Measurements from ENCODE around the gene PLD4. TPM values are rescaled to one million over a fixed set of nuclear protein-coding genes. Genes with fewer than 3 reads are reported as not detected.
"Not testable (repeated sequence)": the region's sequence is repeated elsewhere in the genome, so short reads cannot be mapped to it uniquely, and the experiment has no call there.

The PLD4 gene
- total RNA-seq, 1 donor from 2014 or later: not detected

DNA sequence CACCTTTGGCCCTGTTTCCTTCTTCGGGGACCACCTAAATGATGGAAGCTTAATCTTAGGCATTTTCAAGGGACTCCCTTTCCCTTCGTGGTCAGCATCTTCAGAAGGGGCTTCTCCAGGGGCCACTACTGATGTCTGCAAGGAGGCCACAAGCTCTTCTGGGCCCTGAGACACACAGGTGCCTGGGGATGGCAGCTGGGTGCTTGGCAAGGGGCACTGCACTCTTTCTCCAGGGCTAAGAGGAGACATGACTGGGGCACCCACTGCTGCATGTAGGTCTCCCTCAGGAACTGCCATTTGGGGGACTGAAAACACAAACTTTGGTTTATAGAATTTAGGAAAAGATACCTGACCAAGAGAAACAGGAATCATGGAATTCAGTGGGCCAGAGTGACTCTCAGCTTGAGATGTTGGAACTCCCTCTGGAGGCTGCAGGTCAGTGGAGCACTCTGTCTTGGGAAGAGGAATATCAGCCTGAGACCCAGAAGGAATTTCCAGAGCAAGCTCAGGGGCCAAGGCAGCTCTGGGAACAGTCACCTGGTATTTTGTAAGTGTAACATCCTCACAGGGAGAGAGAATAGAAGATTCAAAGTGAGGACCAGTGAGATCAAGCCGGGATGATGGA is 16.0 kb downstream of the PLD4 start:
- intact Hi-C loops (cut with DNase I): no loop called here
- no peak for DNase-seq (ENCODE audit: extremely low spot score in 2 of 2)
- Histone ChIP-seq H3K4me3 (no peak overlapping the region), H3K9me3 (no peaks in the 10 kb centered on the region), H3K27me3 (no peaks in the 10 kb centered on the region), H3K4me1 (no peaks in the 10 kb centered on the region), H3K36me3 (peaks cover 0 to 57% of the 10 kb centered on the region in 2 donors), H3K27ac (no peak overlapping the region)
- TF ChIP-seq POLR2A (IDR thresholded peaks at IDR 0.05): no peak
- TF ChIP-seq, protein P1, sequence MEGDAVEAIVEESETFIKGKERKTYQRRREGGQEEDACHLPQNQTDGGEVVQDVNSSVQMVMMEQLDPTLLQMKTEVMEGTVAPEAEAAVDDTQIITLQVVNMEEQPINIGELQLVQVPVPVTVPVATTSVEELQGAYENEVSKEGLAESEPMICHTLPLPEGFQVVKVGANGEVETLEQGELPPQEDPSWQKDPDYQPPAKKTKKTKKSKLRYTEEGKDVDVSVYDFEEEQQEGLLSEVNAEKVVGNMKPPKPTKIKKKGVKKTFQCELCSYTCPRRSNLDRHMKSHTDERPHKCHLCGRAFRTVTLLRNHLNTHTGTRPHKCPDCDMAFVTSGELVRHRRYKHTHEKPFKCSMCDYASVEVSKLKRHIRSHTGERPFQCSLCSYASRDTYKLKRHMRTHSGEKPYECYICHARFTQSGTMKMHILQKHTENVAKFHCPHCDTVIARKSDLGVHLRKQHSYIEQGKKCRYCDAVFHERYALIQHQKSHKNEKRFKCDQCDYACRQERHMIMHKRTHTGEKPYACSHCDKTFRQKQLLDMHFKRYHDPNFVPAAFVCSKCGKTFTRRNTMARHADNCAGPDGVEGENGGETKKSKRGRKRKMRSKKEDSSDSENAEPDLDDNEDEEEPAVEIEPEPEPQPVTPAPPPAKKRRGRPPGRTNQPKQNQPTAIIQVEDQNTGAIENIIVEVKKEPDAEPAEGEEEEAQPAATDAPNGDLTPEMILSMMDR (IDR thresholded peaks at IDR 0.05): no peak
- no peak for TF ChIP-seq POLR2AphosphoS5 (IDR thresholded peaks at IDR 0.05; ENCODE audit: insufficient read depth in 1 of 2, low read depth in 1 of 2)

DNA sequence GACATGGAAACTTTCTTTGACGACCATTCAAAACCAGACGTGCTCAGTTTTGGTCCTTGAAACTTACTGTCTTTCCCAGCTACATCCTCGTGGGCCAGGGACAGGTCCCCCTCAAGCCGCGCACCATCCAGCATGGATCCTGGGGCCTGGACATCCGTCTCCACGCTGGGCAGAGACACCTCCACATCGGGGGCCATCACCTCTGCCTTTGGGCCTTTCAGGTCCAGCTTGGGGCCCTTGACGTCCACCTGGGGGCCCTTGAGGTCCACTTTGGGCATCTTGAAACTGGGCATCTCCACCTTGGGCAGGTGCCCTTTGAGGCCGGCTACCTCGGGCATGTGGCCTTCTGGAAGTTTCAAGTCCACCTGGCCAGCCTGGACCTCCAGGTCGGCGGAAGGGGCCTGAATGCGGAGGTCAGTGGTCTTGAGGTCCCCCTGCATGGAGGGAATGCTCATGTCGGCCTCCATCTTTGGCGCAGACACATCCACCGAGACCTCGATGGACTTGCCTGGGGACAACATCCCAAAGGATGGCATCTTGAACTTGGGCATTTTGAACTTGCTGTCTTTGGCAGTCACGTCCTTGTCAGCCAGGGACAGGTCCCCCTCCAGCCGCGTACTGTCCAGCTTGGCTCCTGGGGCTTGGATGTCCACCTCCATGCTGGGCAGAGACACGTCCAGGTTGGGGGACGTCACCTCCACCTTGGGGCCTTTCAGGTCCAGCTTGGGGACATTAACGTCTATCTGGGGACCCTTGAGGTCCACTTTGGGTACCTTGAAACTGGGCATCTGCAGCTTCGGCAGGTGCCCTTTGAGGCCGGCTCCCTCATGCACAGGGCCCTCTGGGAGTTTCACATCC is 17.1 kb downstream of the PLD4 start:
- TF ChIP-seq POLR2A (IDR thresholded peaks at IDR 0.05): no peak
- TF ChIP-seq, protein P1 (IDR thresholded peaks at IDR 0.05): no peak
- TF ChIP-seq POLR2AphosphoS5 (IDR thresholded peaks at IDR 0.05; ENCODE audit: insufficient read depth in 1 of 2, low read depth in 1 of 2): no peak
- no peak overlapping the region for H3K4me3 ChIP-seq
- no peak for DNase-seq (ENCODE audit: extremely low spot score in 2 of 2)
- intact Hi-C loops (cut with DNase I): no loop called here
- no peaks in the 10 kb centered on the region for H3K9me3 ChIP-seq
- H3K4me1 ChIP-seq: no peaks in the 10 kb centered on the region
- no peaks in the 10 kb centered on the region for H3K27me3 ChIP-seq
- no peak overlapping the region for H3K27ac ChIP-seq
- peaks cover 0 to 62% of the 10 kb centered on the region in 2 donors for H3K36me3 ChIP-seq

DNA sequence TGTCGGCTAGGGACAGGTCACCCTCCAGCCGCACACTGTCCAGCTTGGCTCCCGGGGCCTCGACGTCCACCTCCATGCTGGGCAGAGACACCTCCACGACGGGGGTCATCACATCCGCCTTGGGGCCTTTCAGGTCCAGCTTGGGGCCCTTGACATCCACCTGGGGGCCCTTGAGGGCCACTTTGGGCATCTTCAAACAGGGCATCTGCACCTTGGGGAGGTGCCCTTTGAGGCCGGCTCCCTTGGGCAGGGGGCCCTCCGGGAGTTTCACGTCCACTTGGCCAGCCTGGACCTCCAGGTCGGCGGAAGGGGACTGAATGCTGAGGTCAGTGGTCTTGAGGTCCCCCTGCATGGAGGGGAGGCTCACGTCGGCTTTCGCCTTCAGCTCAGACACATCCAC is 17.9 kb downstream of the PLD4 start:
- H3K9me3 ChIP-seq: no peaks in the 10 kb centered on the region
- peaks cover 0 to 69% of the 10 kb centered on the region in 2 donors for H3K36me3 ChIP-seq
- no peak overlapping the region for H3K27ac ChIP-seq
- TF ChIP-seq, protein P1 (IDR thresholded peaks at IDR 0.05): no peak
- no peak for TF ChIP-seq POLR2AphosphoS5 (IDR thresholded peaks at IDR 0.05; ENCODE audit: insufficient read depth in 1 of 2, low read depth in 1 of 2)
- no peak for TF ChIP-seq POLR2A (IDR thresholded peaks at IDR 0.05)
- DNase-seq (ENCODE audit: extremely low spot score in 2 of 2): no peak
- H3K4me3 ChIP-seq: no peak overlapping the region
- H3K4me1 ChIP-seq: no peaks in the 10 kb centered on the region
- intact Hi-C loops (cut with DNase I): no loop called here
- H3K27me3 ChIP-seq: no peaks in the 10 kb centered on the region

DNA sequence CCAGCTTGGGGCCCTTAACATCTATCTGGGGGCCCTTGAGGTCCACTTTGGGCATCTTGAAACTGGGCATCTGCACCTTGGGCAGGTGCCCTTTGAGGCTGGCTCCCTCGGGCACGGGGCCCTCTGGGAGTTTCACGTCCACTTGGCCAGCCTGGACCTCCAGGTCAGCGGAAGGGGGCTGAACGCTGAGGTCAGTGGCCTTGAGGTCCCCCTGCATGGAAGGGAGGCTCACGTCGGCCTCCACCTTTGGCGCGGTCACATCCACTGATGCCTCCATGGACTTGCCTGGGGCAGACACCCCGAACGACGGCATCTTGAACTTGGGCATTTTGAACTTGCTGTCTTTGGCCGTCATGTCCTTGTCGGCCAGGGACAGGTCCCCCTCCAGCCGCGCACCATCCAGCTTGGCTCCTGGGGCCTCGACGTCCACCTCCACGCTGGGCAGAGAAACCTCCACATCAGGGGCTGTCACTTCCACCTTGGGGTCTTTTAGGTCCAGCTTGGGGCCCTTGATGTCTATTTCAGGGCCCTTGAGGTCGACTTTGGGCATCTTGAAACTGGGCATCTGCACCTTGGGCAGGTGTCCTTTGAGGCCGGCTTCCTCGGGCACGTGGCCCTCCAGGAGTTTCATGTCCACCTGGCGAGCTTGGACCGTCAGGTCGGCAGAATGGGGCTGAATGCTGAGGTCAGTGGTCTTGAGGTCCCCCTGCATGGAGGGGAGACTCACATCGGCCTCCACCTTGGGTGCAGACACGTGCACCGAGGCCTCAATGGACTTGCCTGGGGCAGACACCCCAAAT is 18.7 kb downstream of the PLD4 start:
- H3K36me3 ChIP-seq: peaks cover 0 to 72% of the 10 kb centered on the region in 2 donors
- DNase-seq (ENCODE audit: extremely low spot score in 2 of 2); H3K4me1 ChIP-seq; H3K27me3 ChIP-seq; H3K27ac ChIP-seq; intact Hi-C loops (cut with DNase I); H3K4me3 ChIP-seq; H3K9me3 ChIP-seq: not testable (repeated sequence)

DNA sequence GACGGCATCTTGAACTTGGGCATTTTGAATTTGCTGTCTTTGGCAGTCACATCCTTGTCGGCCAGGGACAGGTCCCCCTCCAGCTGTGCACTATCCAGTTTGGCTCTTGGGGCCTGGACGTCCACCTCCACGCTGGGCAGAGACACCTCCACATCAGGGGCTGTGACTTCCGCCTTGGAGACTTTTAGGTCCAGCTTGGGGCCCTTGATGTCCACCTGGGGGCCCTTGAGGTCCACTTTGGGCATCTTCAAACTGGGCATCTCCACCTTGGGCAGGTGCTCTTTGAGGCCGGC is 19.3 kb downstream of the PLD4 start:
- H3K27me3 ChIP-seq; H3K9me3 ChIP-seq; H3K4me3 ChIP-seq; intact Hi-C loops (cut with DNase I); H3K4me1 ChIP-seq; H3K27ac ChIP-seq; DNase-seq (ENCODE audit: extremely low spot score in 2 of 2): not testable (repeated sequence)
- peaks cover 0 to 69% of the 10 kb centered on the region in 2 donors for H3K36me3 ChIP-seq

DNA sequence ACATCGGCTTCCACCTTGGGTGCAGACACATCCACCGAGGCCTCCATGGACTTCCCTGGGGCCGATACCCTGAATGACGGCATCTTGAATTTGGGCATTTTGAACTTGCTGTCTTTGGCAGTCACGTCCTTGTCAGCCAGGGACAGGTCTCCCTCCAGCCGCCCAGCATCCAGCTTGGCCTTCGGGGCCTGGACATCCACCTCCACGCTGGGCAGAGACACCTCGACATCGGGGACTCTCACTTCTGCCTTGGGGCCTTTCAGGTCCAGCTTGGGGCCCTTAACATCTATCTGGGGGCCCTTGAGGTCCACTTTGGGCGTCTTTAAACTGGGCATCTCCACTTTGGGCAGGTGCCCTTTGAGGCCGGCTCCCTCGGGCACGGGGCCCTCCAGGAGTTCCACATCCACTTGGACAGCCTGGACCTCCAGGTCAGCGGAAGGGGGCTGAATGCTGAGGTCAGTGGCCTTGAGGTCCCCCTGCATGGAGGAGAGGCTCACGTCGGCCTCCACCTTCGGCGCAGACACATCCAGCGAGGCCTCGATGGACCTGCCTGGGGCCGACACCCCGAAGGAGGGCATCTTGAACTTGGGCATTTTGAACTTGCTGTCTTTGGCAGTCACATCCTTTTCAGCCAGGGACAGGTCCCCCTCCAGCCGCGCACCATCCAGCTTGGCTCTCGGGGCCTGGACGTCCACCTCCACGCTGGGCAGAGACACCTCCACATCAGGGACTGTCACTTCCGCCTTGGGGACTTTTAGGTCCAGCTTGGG is 19.9 kb downstream of the PLD4 start:
- H3K27me3 ChIP-seq; H3K9me3 ChIP-seq; H3K4me3 ChIP-seq; H3K4me1 ChIP-seq; DNase-seq (ENCODE audit: extremely low spot score in 2 of 2); H3K27ac ChIP-seq; intact Hi-C loops (cut with DNase I): not testable (repeated sequence)
- H3K36me3 ChIP-seq: peaks cover 0 to 64% of the 10 kb centered on the region in 2 donors

DNA sequence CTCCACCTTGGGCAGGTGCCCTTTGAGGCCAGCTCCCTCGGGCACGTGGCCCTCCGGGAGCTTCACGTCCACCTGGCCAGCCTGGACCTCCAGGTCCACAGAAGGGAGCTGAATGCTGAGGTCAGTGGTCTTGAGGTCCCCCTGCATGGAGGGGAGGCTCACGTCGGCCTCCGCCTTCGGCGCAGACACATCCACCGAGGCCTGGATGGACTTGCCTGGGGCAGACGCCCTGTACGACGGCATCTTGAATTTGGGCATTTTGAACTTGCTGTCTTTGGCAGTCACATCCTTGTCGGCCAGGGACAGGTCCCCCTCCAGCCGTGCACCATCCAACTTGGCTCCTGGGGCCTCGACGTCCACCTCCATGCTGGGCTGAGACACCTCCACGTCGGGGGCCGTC is 20.6 kb downstream of the PLD4 start:
- intact Hi-C loops (cut with DNase I); H3K4me3 ChIP-seq; H3K27me3 ChIP-seq; H3K4me1 ChIP-seq; DNase-seq (ENCODE audit: extremely low spot score in 2 of 2); H3K9me3 ChIP-seq; H3K27ac ChIP-seq: not testable (repeated sequence)
- H3K36me3 ChIP-seq: peaks cover 0 to 57% of the 10 kb centered on the region in 2 donors

DNA sequence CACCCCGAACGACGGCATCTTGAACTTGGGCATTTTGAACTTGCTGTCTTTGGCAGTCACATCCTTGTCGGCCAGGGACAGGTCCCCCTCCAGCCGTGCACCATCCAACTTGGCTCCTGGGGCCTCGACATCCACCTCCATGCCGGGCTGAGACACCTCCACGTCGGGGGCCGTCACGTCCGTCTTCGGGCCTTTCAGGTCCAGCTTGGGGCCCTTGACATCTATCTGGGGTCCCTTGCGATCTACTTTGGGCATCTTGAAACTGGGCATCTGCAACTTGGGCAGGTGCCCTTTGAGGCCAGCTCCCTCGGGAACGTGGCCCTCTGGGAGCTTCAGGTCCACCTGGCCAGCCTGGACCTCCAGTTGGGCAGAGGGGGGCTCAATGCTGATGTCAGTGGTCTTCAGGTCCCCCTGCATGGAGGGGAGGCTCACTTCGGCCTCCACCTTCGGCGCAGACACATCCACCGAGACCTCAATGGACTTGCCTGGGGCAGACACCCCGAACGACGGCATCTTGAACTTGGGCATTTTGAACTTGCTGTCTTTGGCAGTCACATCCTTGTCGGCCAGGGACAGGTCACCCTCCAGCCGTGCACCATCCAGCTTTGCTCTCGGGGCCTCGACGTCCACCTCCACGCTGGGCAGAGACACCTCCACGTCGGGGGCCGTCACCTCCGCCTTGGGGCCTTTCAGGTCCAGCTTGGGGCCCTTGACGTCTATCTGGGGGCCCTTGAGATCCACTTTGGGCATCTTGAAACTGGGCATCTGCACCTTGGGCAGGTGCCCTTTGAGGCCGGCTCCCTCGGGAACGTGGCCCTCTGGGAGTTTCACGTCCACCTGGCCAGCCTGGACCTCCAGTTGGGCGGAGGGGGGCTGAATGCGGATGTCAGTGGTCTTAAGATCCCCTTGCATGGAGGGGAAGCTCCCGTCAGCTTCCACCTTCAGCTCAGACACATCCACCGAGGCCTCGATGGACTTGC is 21.6 kb downstream of the PLD4 start:
- peaks cover 0 to 47% of the 10 kb centered on the region in 2 donors for H3K36me3 ChIP-seq
- intact Hi-C loops (cut with DNase I); DNase-seq (ENCODE audit: extremely low spot score in 2 of 2): not testable (repeated sequence)

More for the DNA sequence above, 21.6 kb downstream of the PLD4 start:
- not testable (repeated sequence) for H3K9me3 ChIP-seq, H3K4me3 ChIP-seq, H3K27me3 ChIP-seq, H3K27ac ChIP-seq, H3K4me1 ChIP-seq
